Pericardium fibroblast (primary cell): ENCODE data around the gene FAM50B. TPM values are rescaled to one million over a fixed set of nuclear protein-coding genes. Genes with fewer than 3 reads are reported as not detected.

Experiments used
- total RNA-seq: library from RNA; depleted of rRNA; stranded (reverse); fragments of >200 nt; gene quantifications from 2 replicates; pipeline ENCODE4 v1.2.3, GENCODE V29; 2015

Gene FAM50B
- total RNA-seq, result 5.8 and 7.5 TPM in 2 replicates

GRCh38 chr6:3848925-3849605 is at the start of gene FAM50B:
FAM50B (plus strand) TSS chr6:3849373; CDS start chr6:3849812, 439 bp downstream.

Other genes with a start within 250 kb of the FAM50B start
- 85.8 and 119 TPM in 2 replicates for gene PXDC1, start 97.7 kb upstream of the FAM50B start, total RNA-seq
- not detected in 2 replicates for gene FAM217A, start 229.8 kb downstream of the FAM50B start, total RNA-seq